ENCODE results near the gene RNPEPL1.

GRCh38 chr2:240620149-240620731 is 52.0 kb downstream of the RNPEPL1 start:
- TF ChIP-seq CTCF (IDR thresholded peaks at IDR 0.05 in 2 of 3, conservative IDR thresholded peaks at IDR 0.05 in 1 of 3; ENCODE audit: control insufficient read depth in 2 of 3, extremely low read depth in 1 of 3, insufficient read depth in 1 of 3, low read depth in 3 of 3, low read length in 3 of 3) (no peak), FOS (IDR thresholded peaks at IDR 0.05; ENCODE audit: borderline replicate concordance, extremely low read depth, insufficient read length) (no peak), BCL11A (IDR thresholded peaks at IDR 0.05; ENCODE audit: low read depth, low read length) (no peak), KDM1A (IDR thresholded peaks at IDR 0.05; ENCODE audit: borderline replicate concordance) (no peak), HDAC2 (IDR thresholded peaks at IDR 0.05) (no peak), JUND (IDR thresholded peaks at IDR 0.05; ENCODE audit: low read depth, low read length) (no peak), PML (IDR thresholded peaks at IDR 0.05; ENCODE audit: low read length) (no peak), NFYA (IDR thresholded peaks at IDR 0.05; ENCODE audit: borderline replicate concordance, low read depth, low read length) (no peak), EZH2 (IDR thresholded peaks at IDR 0.05; ENCODE audit: borderline replicate concordance, control insufficient read depth, low read depth, low read length) (no peak), SMC3 (IDR thresholded peaks at IDR 0.05; ENCODE audit: borderline replicate concordance, low read length) (no peak)

All from GM12878 (cell line).